Esophagus muscularis mucosa (tissue), 4 donors: ENCODE measurements around the gene ZBTB48. TPM values are rescaled to one million over a fixed set of nuclear protein-coding genes. Genes with fewer than 3 reads are reported as not detected.

Experiments used
- DNase-seq: peaks from one replicate; pipeline ENCODE4 v3.0.0-alpha.2; 2017; ENCODE audit errors: extremely low spot score
- H3K27ac ChIP-seq, 4 donors: fragments of 200-600 bp; sonication (generic); replicated peaks in 1 of 4; 1 replicate in 3 of 4; 2 replicates in 1 of 4; pipeline ENCODE4 v1.5.1; 2016 to 2019; ENCODE audit warnings: mild to moderate bottlenecking in 1 of 4
- H3K27me3 ChIP-seq, 4 donors: fragments of 200-600 bp; sonication (generic); one replicate each; pipeline versions ENCODE4 v1.5.1 to v1.6.0; 2016 to 2019
- H3K36me3 ChIP-seq, 4 donors: fragments of 200-600 bp; sonication (generic); one replicate each; pipeline ENCODE4 v1.5.1; 2016 to 2019
- H3K4me1 ChIP-seq, 4 donors: fragments of 200-600 bp; sonication (generic); one replicate each; pipeline ENCODE4 v1.5.1; 2016 to 2019
- H3K4me3 ChIP-seq, 4 donors: fragments of 200-600 bp; sonication (generic); 1 replicate in 2 of 4; 2 replicates in 2 of 4; pipeline ENCODE4 v1.5.1; 2016 to 2019; ENCODE audit warnings: mild to moderate bottlenecking in 4 of 4, moderate library complexity in 1 of 4
- H3K9me3 ChIP-seq, 4 donors: fragments of 200-600 bp; sonication (generic); 1 replicate in 3 of 4; 2 replicates in 1 of 4; pipeline ENCODE4 v1.5.1; 2016 to 2019
- EP300 ChIP-seq: sonication (generic); formaldehyde crosslinking; IDR thresholded peaks from one replicate; pipeline ENCODE4 v1.6.1; 2017; ENCODE audit warnings: antibody characterized with exemption
- POLR2A ChIP-seq: fragments of 450-650 bp; IDR thresholded peaks from one replicate; pipeline ENCODE4 v1.6.1; 2017; ENCODE audit warnings: antibody characterized with exemption, moderate library complexity, mild to moderate bottlenecking, low read depth
- POLR2AphosphoS5 ChIP-seq, 2 donors: sonication (generic); formaldehyde crosslinking; IDR thresholded peaks; one replicate each; pipeline ENCODE4 v1.6.1; 2017; ENCODE audit warnings: antibody characterized with exemption in 2 of 2
- WGBS: methylation state at CpG from one replicate; pipeline ENCODE4 v1.1.5; 2018; 5-methylcytosine and 5-hydroxymethylcytosine counted together
- intact Hi-C: fragments of 100-400 bp; cut with DNase I; formaldehyde crosslinking; loops from one replicate; pipeline ENCODE4 v1.15.1; 2023
- total RNA-seq, 4 donors: library from RNA; depleted of rRNA; stranded (reverse); fragments of >200 nt; gene quantifications; one replicate each; pipeline versions ENCODE4 v1.1.0 to v1.2.1, GENCODE V29; 2016
- TF ChIP-seq, protein P1 (sequence below), 3 experiments: fragments of 200-600 bp in 2 of 3; fragments of 450-650 bp in 1 of 3; sonication (generic) in 2 of 3; IDR thresholded peaks; one replicate each; pipeline ENCODE4 v1.5.1; 2017 to 2019; ENCODE audit warnings: antibody characterized with exemption in 3 of 3, mild to moderate bottlenecking in 2 of 3, moderate library complexity in 1 of 3

Gene ZBTB48
- total RNA-seq, 4 donors from 2014 or later = 15.0 to 24.9 (median 16.4) TPM

DNA sequence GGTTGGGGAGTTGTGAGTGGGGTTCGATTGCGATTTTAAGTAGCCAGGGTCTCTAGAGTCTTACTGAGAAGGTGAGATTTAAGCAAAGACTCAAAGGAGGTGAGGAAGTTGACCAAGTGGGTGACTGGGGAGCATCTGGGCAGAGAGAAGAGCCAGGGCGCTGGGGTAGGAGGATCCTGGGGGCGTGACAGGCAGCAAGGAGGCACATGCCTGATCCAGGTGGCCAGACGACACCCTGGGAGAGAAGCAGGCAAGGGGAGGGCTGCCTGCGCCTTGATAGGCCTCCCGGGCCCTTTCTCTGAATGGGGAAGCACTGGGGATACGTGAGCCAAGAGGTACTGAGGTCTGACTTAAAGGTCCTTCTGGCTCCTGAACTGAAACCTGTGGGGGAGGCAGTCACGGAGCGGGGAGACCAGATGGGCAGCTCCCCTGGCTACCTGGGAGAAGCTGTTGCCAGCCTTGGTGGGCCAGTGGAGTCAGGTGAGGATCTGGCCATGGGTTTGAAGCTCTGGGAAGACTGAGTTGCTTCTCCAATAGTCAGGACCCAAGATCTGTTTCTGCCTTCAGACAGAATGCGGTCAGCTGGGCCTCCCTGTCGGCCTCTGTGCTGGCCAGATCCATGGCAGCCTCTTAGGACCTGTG is 5.4 kb downstream of the ZBTB48 start:
- no peak for TF ChIP-seq POLR2A
- TF ChIP-seq, protein P1, sequence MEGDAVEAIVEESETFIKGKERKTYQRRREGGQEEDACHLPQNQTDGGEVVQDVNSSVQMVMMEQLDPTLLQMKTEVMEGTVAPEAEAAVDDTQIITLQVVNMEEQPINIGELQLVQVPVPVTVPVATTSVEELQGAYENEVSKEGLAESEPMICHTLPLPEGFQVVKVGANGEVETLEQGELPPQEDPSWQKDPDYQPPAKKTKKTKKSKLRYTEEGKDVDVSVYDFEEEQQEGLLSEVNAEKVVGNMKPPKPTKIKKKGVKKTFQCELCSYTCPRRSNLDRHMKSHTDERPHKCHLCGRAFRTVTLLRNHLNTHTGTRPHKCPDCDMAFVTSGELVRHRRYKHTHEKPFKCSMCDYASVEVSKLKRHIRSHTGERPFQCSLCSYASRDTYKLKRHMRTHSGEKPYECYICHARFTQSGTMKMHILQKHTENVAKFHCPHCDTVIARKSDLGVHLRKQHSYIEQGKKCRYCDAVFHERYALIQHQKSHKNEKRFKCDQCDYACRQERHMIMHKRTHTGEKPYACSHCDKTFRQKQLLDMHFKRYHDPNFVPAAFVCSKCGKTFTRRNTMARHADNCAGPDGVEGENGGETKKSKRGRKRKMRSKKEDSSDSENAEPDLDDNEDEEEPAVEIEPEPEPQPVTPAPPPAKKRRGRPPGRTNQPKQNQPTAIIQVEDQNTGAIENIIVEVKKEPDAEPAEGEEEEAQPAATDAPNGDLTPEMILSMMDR (IDR thresholded peaks at IDR 0.05) = peak in 1 of 3 experiments; percentile 39
- no peak overlapping the region for H3K27ac ChIP-seq
- no peaks in the 10 kb centered on the region for H3K9me3 ChIP-seq
- no peak for DNase-seq
- H3K4me1 ChIP-seq = peaks cover 58 to 79% (median 66%) of the 10 kb centered on the region in 4 donors
- WGBS = 77% methylated on average over 7 of the region's 12 CpGs
- H3K36me3 ChIP-seq = peaks cover 15 to 37% (median 31%) of the 10 kb centered on the region in 4 donors
- H3K27me3 ChIP-seq = no peaks in the 10 kb centered on the region
- intact Hi-C loops = no loop called here
- no peak overlapping the region for H3K4me3 ChIP-seq

- WGBS = 92% methylated on average over 5 of the region's 7 CpGs
- no peaks in the 10 kb centered on the region for H3K27me3 ChIP-seq
- no peaks in the 10 kb centered on the region for H3K9me3 ChIP-seq
- DNase-seq = no peak
- TF ChIP-seq POLR2AphosphoS5 (IDR thresholded peaks at IDR 0.05) (no peak), POLR2A (no peak), EP300 (no peak)
- TF ChIP-seq, protein P1 (IDR thresholded peaks at IDR 0.05) = no peak
- H3K36me3 ChIP-seq = peaks cover 20 to 43% (median 37%) of the 10 kb centered on the region in 4 donors
- peak overlapping the region; percentile 50 to 65 (median 54) for H3K27ac ChIP-seq
- intact Hi-C loops = no loop called here
- H3K4me1 ChIP-seq = peaks cover 52 to 77% (median 60%) of the 10 kb centered on the region in 4 donors
- no peak overlapping the region for H3K4me3 ChIP-seq
Measured at GRCh38 chr1:6585841-6586240, 6.0 kb downstream of the ZBTB48 start.

- Histone ChIP-seq H3K4me3 (no peak overlapping the region), H3K27me3 (no peaks in the 10 kb centered on the region), H3K4me1 (peaks cover 52 to 77% (median 60%) of the 10 kb centered on the region in 4 donors), H3K27ac (peak overlapping the region; percentile 50 to 65 (median 54)), H3K36me3 (peaks cover 20 to 49% (median 42%) of the 10 kb centered on the region in 4 donors), H3K9me3 (no peaks in the 10 kb centered on the region)
- intact Hi-C loops = no loop called here
- TF ChIP-seq, protein P1 (IDR thresholded peaks at IDR 0.05) = no peak
- TF ChIP-seq POLR2AphosphoS5 (IDR thresholded peaks at IDR 0.05) = no peak
- no peak for TF ChIP-seq EP300
- TF ChIP-seq POLR2A = no peak
- DNase-seq = no peak
- WGBS = 72% methylated on average over 6 of the region's 11 CpGs
Measured at GRCh38 chr1:6586404-6586816, 6.6 kb downstream of the ZBTB48 start.

GRCh38 chr1:6587261-6588005 is 7.6 kb downstream of the ZBTB48 start:
- Histone ChIP-seq H3K9me3 (no peaks in the 10 kb centered on the region), H3K4me1 (peaks cover 50 to 77% (median 61%) of the 10 kb centered on the region in 4 donors), H3K27ac (peak overlapping the region; percentile 50 to 65 (median 54)), H3K4me3 (no peak overlapping the region), H3K27me3 (no peaks in the 10 kb centered on the region), H3K36me3 (peaks cover 27 to 59% (median 52%) of the 10 kb centered on the region in 4 donors)
- 100% methylated on average over 1 of the region's 13 CpGs for WGBS
- intact Hi-C loops = no loop called here
- DNase-seq = no peak
- TF ChIP-seq EP300 (no peak), POLR2AphosphoS5 (IDR thresholded peaks at IDR 0.05) (no peak), POLR2A (no peak)
- TF ChIP-seq, protein P1 (IDR thresholded peaks at IDR 0.05) = no peak
